MM.1S (cell line): ENCODE results near the gene FARSA.
"Not testable (repeated sequence)": the region's sequence is repeated elsewhere in the genome, so short reads cannot be mapped to it uniquely, and the experiment has no call there.

Source experiments
- DNase-seq: peaks from one replicate; pipeline ENCODE4 v3.0.0-alpha.2; 2015
- H2AFZ ChIP-seq: fragments of 300-600 bp; sonication (generic); 2 replicates; pipeline ENCODE4 v1.6.0; 2016; ENCODE audit warnings: antibody characterized with exemption, low read length
- H3F3A ChIP-seq: fragments of 300-600 bp; sonication (generic); 2 replicates; pipeline ENCODE4 v1.6.1; 2016; ENCODE audit warnings: mild to moderate bottlenecking, antibody characterized with exemption, low read length, moderate library complexity, mixed read lengths; ENCODE audit not compliant: insufficient read depth
- H3K27ac ChIP-seq: fragments of 300-600 bp; sonication (generic); 2 replicates; pipeline ENCODE4 v1.5.1; 2016; ENCODE audit warnings: mild to moderate bottlenecking, low read length
- H3K27me3 ChIP-seq: fragments of 300-600 bp; sonication (generic); replicated peaks from 2 replicates; pipeline ENCODE4 v1.6.0; 2016; ENCODE audit warnings: low read length; ENCODE audit not compliant: insufficient read depth
- H3K36me3 ChIP-seq: fragments of 300-600 bp; sonication (generic); replicated peaks from 2 replicates; pipeline ENCODE4 v1.6.1; 2016; ENCODE audit warnings: mild to moderate bottlenecking, low read length, mixed read lengths; ENCODE audit not compliant: insufficient read depth
- H3K4me1 ChIP-seq: fragments of 300-600 bp; sonication (generic); 2 replicates; pipeline ENCODE4 v1.6.1; 2016; ENCODE audit warnings: low read length, mixed read lengths
- H3K4me2 ChIP-seq: fragments of 300-600 bp; sonication (generic); 2 replicates; pipeline ENCODE4 v1.6.0; 2016; ENCODE audit warnings: low read depth, low read length
- H3K4me3 ChIP-seq: fragments of 300-600 bp; sonication (generic); 2 replicates; pipeline ENCODE4 v1.5.1; 2016; ENCODE audit warnings: low read length, mixed read lengths
- H3K79me2 ChIP-seq: fragments of 300-600 bp; sonication (generic); 2 replicates; pipeline ENCODE4 v1.6.1; 2016; ENCODE audit warnings: mixed run types, low read length, mixed read lengths
- H3K9ac ChIP-seq: fragments of 300-600 bp; sonication (generic); 2 replicates; pipeline ENCODE4 v1.6.1; 2016; ENCODE audit warnings: low read length, mixed read lengths
- H3K9me2 ChIP-seq: fragments of 300-600 bp; sonication (generic); replicated peaks from 2 replicates; pipeline ENCODE4 v1.6.1; 2016; ENCODE audit warnings: mild to moderate bottlenecking, low read length, mixed read lengths; ENCODE audit not compliant: insufficient read depth
- H3K9me3 ChIP-seq: fragments of 300-600 bp; sonication (generic); replicated peaks from 2 replicates; pipeline ENCODE4 v1.6.1; 2016; ENCODE audit warnings: mild to moderate bottlenecking, low read length, mixed read lengths; ENCODE audit not compliant: insufficient read depth
- H4K20me1 ChIP-seq: fragments of 300-600 bp; sonication (generic); 2 replicates; pipeline ENCODE4 v1.6.1; 2016; ENCODE audit warnings: mild to moderate bottlenecking, low read length, moderate library complexity, mixed read lengths; ENCODE audit not compliant: insufficient read depth
- EZH2 ChIP-seq: fragments of 300-600 bp; sonication (generic); optimal IDR thresholded peaks from 2 replicates; pipeline ENCODE3; 2017; ENCODE audit warnings: low read depth, mild to moderate bottlenecking, antibody characterized with exemption, low read length, mixed read lengths
- EZH2phosphoT487 ChIP-seq: fragments of 300-600 bp; sonication (generic); IDR thresholded peaks from 2 replicates; pipeline ENCODE4 v1.6.1; 2018; ENCODE audit warnings: antibody characterized with exemption, low read length
- TF ChIP-seq, protein P1 (sequence below): fragments of 300-600 bp; sonication (generic); IDR thresholded peaks from 2 replicates; pipeline ENCODE4 v1.5.1; 2016; ENCODE audit warnings: antibody characterized with exemption, low read length, mixed read lengths

FARSA gene

DNA sequence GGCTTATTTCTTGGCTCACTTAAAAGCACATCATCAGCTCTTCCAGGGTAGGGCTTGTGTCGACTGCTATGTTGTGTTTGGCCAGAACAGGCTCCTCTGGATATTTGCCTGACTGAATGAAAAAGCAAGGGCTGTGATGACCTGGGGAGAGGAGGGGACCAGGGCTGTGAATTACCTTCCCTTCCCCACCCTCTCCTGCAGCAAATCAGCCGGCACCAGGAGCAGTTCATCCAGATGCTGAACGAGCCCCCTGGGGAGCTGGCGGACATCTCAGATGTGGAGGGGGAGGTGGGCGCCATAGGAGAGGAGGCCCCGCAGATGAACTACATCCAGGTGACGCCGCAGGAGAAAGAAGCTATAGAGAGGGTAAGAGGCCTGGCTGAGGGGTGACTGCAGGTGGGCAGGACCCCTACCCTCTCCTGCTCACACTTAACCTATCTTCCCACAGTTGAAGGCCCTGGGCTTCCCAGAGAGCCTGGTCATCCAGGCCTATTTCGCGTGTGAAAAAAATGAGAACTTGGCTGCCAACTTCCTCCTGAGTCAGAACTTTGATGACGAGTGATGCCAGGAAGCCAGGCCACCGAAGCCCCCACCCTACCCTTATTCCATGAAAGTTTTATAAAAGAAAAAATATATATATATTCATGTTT, 19.1 kb upstream of the FARSA start:
- H3K4me1 ChIP-seq: peaks cover 24% of the 10 kb centered on the region
- H3K4me3 ChIP-seq: no peak overlapping the region
- H3K79me2 ChIP-seq: peaks cover 83% of the 10 kb centered on the region
- H2AFZ ChIP-seq: no peak overlapping the region
- peaks cover 18% of the 10 kb centered on the region for H3K36me3 ChIP-seq
- TF ChIP-seq EZH2phosphoT487 (no peak), EZH2 (no peak)
- TF ChIP-seq, protein P1, sequence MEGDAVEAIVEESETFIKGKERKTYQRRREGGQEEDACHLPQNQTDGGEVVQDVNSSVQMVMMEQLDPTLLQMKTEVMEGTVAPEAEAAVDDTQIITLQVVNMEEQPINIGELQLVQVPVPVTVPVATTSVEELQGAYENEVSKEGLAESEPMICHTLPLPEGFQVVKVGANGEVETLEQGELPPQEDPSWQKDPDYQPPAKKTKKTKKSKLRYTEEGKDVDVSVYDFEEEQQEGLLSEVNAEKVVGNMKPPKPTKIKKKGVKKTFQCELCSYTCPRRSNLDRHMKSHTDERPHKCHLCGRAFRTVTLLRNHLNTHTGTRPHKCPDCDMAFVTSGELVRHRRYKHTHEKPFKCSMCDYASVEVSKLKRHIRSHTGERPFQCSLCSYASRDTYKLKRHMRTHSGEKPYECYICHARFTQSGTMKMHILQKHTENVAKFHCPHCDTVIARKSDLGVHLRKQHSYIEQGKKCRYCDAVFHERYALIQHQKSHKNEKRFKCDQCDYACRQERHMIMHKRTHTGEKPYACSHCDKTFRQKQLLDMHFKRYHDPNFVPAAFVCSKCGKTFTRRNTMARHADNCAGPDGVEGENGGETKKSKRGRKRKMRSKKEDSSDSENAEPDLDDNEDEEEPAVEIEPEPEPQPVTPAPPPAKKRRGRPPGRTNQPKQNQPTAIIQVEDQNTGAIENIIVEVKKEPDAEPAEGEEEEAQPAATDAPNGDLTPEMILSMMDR: no peak
- peaks cover 6% of the 10 kb centered on the region; the same call in 1 of the 2 replicates for H4K20me1 ChIP-seq
- H3K9me2 ChIP-seq: no peaks in the 10 kb centered on the region
- H3K9ac ChIP-seq: no peak overlapping the region
- H3K27ac ChIP-seq: no peak overlapping the region
- no peaks in the 10 kb centered on the region for H3K9me3 ChIP-seq
- H3K27me3 ChIP-seq: no peaks in the 10 kb centered on the region
- DNase-seq: no peak
- peaks cover 37% of the 10 kb centered on the region for H3F3A ChIP-seq
- H3K4me2 ChIP-seq: no peak overlapping the region

DNA sequence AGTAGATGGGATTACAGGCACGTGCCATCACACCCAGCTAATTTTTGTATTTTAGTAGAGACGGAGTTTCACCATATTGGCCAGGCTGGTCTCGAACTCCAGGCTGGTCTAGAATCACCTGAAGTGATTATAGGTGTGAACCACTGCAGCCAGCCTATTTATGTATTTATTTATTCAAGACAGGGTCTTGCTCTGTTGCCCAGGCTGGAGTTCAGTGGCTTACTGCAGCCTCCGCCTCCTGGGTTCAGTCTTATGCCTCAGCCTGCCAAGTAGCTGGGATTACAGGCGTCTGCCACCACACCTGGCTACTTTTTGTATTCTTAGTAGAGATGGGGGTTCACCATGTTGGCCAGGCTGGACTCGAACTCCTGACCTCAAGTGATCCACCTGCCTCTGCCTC, 18.5 kb upstream of the FARSA start:
- not testable (repeated sequence) for H3K9ac ChIP-seq, H2AFZ ChIP-seq, H3K27me3 ChIP-seq, H3K4me3 ChIP-seq, H3K4me2 ChIP-seq, DNase-seq, H3K9me2 ChIP-seq, H3K27ac ChIP-seq, H4K20me1 ChIP-seq, H3K9me3 ChIP-seq
- peaks cover 21% of the 10 kb centered on the region for H3K36me3 ChIP-seq
- H3K79me2 ChIP-seq: peaks cover 86% of the 10 kb centered on the region
- peaks cover 40% of the 10 kb centered on the region for H3F3A ChIP-seq
- H3K4me1 ChIP-seq: peaks cover 24% of the 10 kb centered on the region

DNA sequence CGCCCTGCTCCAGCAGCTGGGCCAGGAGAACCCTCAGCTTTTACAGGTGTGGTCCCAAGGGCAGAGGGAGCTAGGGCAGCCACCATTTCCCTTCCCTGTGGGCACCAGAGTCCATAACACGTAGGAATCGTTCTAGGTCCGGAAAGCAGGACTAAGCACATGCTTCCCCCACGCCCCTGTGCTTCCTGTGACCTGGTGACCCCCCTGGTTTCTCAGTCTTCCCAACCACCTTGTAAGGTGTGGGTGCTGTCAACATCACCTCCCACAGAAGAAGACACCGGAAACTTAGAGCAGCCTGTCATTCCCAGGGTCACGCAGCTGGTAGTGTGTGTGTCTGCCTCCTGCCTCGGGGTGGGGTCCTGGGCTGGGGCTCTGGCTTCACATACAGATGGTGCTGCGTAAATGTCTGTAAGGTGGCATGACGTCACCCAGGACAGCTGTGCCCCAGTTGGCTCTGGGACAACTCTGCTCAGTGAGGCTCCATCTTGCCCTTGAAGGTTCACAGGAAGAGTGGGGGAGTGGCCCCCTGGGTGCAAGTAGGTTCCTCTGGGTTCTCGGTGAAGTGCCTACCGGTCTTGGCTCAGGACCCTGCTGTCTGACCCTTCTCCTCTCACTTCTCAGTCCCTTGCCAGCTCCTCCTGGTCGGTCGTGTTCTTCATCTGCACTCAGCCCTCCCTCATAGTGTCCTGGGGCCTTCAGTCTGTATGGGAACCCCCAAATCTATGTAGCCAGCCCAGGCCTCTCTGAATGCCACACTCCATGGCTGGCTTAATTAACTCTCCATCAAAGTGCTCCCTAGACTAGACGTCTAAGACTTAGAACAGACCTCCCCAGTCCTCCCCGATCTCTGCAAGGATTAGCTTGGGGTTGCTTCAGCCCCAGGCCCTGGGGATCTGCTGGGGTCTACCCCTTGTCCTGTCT, 16.1 kb upstream of the FARSA start:
- TF ChIP-seq EZH2: no peak
- TF ChIP-seq EZH2phosphoT487: no peak
- TF ChIP-seq, protein P1: no peak
- no peaks in the 10 kb centered on the region for H3K27me3 ChIP-seq
- peaks cover 21% of the 10 kb centered on the region for H3K36me3 ChIP-seq
- no peaks in the 10 kb centered on the region for H3K9me3 ChIP-seq
- H3K4me2 ChIP-seq: no peak overlapping the region
- no peak overlapping the region for H3K4me3 ChIP-seq
- no peak overlapping the region for H2AFZ ChIP-seq
- H3K79me2 ChIP-seq: peaks cover 75% of the 10 kb centered on the region
- H4K20me1 ChIP-seq: peaks cover 6% of the 10 kb centered on the region; the same call in 1 of the 2 replicates
- H3K9me2 ChIP-seq: no peaks in the 10 kb centered on the region
- H3K9ac ChIP-seq: no peak overlapping the region
- peaks cover 40% of the 10 kb centered on the region for H3F3A ChIP-seq
- peaks cover 11% of the 10 kb centered on the region for H3K4me1 ChIP-seq
- DNase-seq: no peak
- H3K27ac ChIP-seq: no peak overlapping the region
